Heart right ventricle (tissue), 16 donors: ENCODE data around the gene C1QTNF5. TPM values are rescaled to one million over a fixed set of nuclear protein-coding genes. Genes with fewer than 3 reads are reported as not detected.

ENCODE experiments used
- ATAC-seq, 8 donors: fragments of 200-7000 bp; cut with Tn5 transposase; one replicate each; pipeline ENCODE4 v1.9.1; 2020; ENCODE audit warnings: mild to moderate bottlenecking in 8 of 8, moderate library complexity in 8 of 8, moderate number of reproducible peaks in 1 of 8
- DNase-seq, 2 donors: peaks; one replicate each; pipeline ENCODE4 v3.0.0-alpha.2; 2020
- H3K27ac ChIP-seq, 10 donors: fragments of 200-600 bp; sonication (generic) in 2 of 10; one replicate each; pipeline versions ENCODE4 v1.5.0 to v1.8.0; 2020 to 2022; ENCODE audit warnings: mild to moderate bottlenecking in 3 of 10
- H3K27me3 ChIP-seq, 7 donors: fragments of 200-600 bp; one replicate each; pipeline ENCODE4 v1.8.0; 2021 to 2022; ENCODE audit warnings: mild to moderate bottlenecking in 2 of 7
- H3K36me3 ChIP-seq, 9 donors: fragments of 200-600 bp; sonication (generic) in 1 of 9; one replicate each; pipeline versions ENCODE4 v1.5.0 to v1.8.0; 2020 to 2022; ENCODE audit warnings: mild to moderate bottlenecking in 2 of 9
- H3K4me1 ChIP-seq, 9 donors: fragments of 200-600 bp; sonication (generic) in 1 of 9; one replicate each; pipeline versions ENCODE4 v1.5.0 to v1.8.0; 2020 to 2022; ENCODE audit warnings: mild to moderate bottlenecking in 4 of 9
- H3K4me3 ChIP-seq, 10 donors: fragments of 200-600 bp; sonication (generic) in 2 of 10; one replicate each; pipeline versions ENCODE4 v1.5.0 to v1.8.0; 2020 to 2022; ENCODE audit warnings: mild to moderate bottlenecking in 7 of 10, moderate library complexity in 2 of 10
- H3K9me3 ChIP-seq, 11 donors: fragments of 200-600 bp in 10 of 11; sonication (generic) in 2 of 11; one replicate each; pipeline versions ENCODE4 v1.5.0 to v1.8.0; 2013 to 2022; ENCODE audit warnings: mild to moderate bottlenecking in 2 of 11, control low read depth in 1 of 11, moderate library complexity in 1 of 11
- WGBS, 2 donors: extraction: QIAGEN DNeasy Blood & Tissue Kit; methylation state at CpG; one replicate each; pipeline ENCODE4 v1.1.7; 2013; ENCODE audit warnings: inconsistent platforms in 1 of 2; 5-methylcytosine and 5-hydroxymethylcytosine counted together
- intact Hi-C, 10 donors: fragments of 100-400 bp; cut with DNase I; formaldehyde crosslinking; loops; one replicate each; pipeline versions ENCODE4 v1.11.1 to v1.14.2; 2022
- polyA plus RNA-seq, 2 donors: library from polyadenylated mRNA; stranded (reverse); fragments of 200-250 nt; gene quantifications; one replicate each; pipeline ENCODE4 v1.2.3, GENCODE V29; 2013
- total RNA-seq, 10 donors: library from RNA; stranded (reverse); fragmentation: NEBNext Ultra II Directional in 3 of 10; extraction: Animal tissue kit (Norgen Biotek cat#: 25700) in 3 of 10; gene quantifications; one replicate each; pipeline versions ENCODE4 v1.2.1 to v1.2.4, GENCODE V29; 2021 to 2023
- TF ChIP-seq, protein P1 (sequence below), 9 donors: fragments of 200-600 bp; sonication (generic) in 2 of 9; IDR thresholded peaks; one replicate each; pipeline versions ENCODE4 v1.5.0 to v1.8.0; 2021 to 2022; ENCODE audit warnings: antibody characterized with exemption in 9 of 9, mild to moderate bottlenecking in 5 of 9, moderate library complexity in 1 of 9
- donor health status: Arrhythmogenic right ventricular cardiomyopathy.
- donor health status: ischemic (EF 13 %, LVEDD 7.1; RV severe dilation, severe dysfunction).
- donor health status: healthy with polysubstance abuse.
- donor health status: DM: no; HTN: yes; CAD: no.
- donor health status: DM: no; HTN: no; CAD: no.
- donor health status: ischemic (EF 25% LVEDD 6.9; RV normal size, moderate dysfunction).
- donor health status: ischemic (EF 25% LVEDD 5.7; RV mildly dilated, moderate dysfunction).
- donor health status: healthy.
- donor health status: DM: yes; HTN: yes; CAD: no.
- donor health status: Ischemic cardiomyopathy.
- donor health status: ischemic (EF 35%, LVEDD 5.7; RV mildly dilated, moderate dysfunction).
- donor health status: nonischemic (EF 11% LVEDD 7.7; RV severe dilation, severe dysfunction).
- donor health status: DM: yes; HTN: yes; CAD: no.
- donor health status: PGD.
- donor health status: ischemic (EF 29% LVEDD 5.4; RV normal size, mild dysfunction).
- donor health status: nonischemic (EF 23%, LVEDD 6.1; RV moderate dilation, normal function).

Gene C1QTNF5
- total and polyA plus RNA-seq, 12 donors: 11.4 to 35.7 (median 21.8) TPM

DNA sequence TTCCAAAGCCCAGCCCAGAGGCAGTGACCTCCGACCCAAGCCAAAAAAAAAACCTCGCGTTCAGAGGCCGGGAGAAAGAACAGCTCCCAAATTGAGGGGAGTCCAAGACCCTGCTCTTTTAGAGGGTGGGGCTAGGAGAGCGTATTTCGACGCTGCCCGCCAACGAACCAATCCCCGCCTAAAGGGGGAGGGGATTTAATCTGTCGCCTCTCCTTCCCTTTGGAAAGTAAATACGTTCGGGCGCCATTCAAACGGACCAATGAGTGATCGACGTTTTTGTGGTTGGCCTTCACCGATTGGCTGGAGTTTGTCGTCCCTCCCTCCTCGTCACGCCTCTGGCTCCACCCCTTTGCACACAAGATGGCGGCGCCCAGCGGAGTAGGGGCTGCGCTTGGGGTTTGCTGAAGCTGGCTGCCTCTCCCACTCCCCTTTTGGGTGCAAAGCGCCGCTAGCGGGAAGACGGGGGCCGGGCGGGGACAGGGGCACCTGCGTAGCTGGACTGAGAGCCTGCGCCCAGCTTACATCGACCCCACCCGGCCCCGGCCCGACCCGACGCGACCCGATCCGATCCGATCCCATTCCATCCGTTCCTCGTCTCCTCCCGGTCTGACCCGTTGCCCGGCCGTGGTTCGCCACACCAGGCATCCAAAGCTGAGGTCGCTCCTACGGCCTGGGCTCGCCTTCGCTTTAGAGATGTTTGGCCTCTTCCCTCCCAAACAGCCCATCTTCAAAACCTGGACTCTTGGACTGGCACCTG lies 6.3 kb downstream of the C1QTNF5 start, which contains the start of gene RNF26:
Gene RNF26, plus strand, starts transcription at position 354 of the 757 bp plus-strand sequence. CDS start 596 bp downstream, outside the sequence.
- DNase-seq (peak; percentile 90 to 97), ATAC-seq (peak; percentile 87 to 96 (median 94))
- peaks cover 0 to 11% (median 0%) of the 10 kb centered on the region in 7 donors for H3K27me3 ChIP-seq
- H3K4me3 ChIP-seq: peak within 1 kb of the TSS; percentile 82 to 99 (median 90)
- WGBS, 2 donors: 0 to 1% methylated on average over 54 of the region's 54 CpGs
- intact Hi-C loops: loop anchor here in 1 of 10 donors (10.0 kb wide), 1 partner anchor 130 kb away; the partner anchor contains the start of gene CBL
- H3K4me1 ChIP-seq: peaks cover 14 to 46% (median 40%) of the 10 kb centered on the region in 9 donors
- H3K9me3 ChIP-seq: no peaks in the 10 kb centered on the region
- peaks cover 0 to 23% (median 8%) of the 10 kb centered on the region in 9 donors for H3K36me3 ChIP-seq
- TF ChIP-seq, protein P1, sequence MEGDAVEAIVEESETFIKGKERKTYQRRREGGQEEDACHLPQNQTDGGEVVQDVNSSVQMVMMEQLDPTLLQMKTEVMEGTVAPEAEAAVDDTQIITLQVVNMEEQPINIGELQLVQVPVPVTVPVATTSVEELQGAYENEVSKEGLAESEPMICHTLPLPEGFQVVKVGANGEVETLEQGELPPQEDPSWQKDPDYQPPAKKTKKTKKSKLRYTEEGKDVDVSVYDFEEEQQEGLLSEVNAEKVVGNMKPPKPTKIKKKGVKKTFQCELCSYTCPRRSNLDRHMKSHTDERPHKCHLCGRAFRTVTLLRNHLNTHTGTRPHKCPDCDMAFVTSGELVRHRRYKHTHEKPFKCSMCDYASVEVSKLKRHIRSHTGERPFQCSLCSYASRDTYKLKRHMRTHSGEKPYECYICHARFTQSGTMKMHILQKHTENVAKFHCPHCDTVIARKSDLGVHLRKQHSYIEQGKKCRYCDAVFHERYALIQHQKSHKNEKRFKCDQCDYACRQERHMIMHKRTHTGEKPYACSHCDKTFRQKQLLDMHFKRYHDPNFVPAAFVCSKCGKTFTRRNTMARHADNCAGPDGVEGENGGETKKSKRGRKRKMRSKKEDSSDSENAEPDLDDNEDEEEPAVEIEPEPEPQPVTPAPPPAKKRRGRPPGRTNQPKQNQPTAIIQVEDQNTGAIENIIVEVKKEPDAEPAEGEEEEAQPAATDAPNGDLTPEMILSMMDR (IDR thresholded peaks at IDR 0.05): no peak
- peak within 1 kb of the TSS in 9 of 10 donors; percentile 77 to 92 (median 86) for H3K27ac ChIP-seq

DNA sequence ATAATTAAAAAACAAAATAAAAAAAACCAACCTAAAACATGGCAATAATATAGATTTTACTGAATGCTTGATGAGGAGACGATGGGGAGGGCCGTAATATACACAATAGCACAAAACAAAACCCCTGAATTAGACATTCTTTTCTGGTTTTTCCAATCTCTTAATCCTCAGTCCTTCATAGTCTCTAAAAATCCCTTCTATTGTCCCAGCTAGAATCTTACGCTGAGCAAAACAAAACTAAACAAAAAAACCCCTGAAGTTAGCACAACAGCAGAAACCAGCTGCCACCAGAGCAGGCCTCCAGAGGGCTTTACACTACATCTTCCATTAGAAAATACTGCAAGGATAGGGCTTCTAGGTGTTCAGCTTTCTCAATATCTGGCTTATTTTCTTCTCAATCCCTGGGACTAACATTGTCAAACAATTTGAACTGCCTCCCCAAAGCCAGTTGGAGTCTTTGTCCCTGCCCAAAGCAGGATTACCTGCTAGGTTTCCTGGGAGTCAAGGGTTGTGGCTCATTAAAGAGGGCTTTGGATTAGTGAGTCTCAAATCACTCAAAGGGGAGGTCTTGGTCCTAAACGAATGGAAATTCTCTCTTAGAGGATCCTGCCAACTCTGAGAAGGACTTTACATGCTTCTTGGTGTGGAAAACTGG lies 8.4 kb downstream of the C1QTNF5 start:
- DNase-seq: no peak
- ATAC-seq: no peak
- intact Hi-C loops: loop anchor here in 1 of 10 donors (10.0 kb wide), 1 partner anchor 127 kb away; the partner anchor contains the start of gene CBL
- peaks cover 0 to 15% (median 8%) of the 10 kb centered on the region in 9 donors for H3K36me3 ChIP-seq
- TF ChIP-seq, protein P1 (IDR thresholded peaks at IDR 0.05): no peak
- H3K4me3 ChIP-seq: no peak overlapping the region
- WGBS, 2 donors: 79 to 82% methylated on average over 4 of the region's 4 CpGs
- H3K27ac ChIP-seq: no peak overlapping the region
- no peaks in the 10 kb centered on the region for H3K9me3 ChIP-seq
- peaks cover 0 to 3% (median 0%) of the 10 kb centered on the region in 7 donors for H3K27me3 ChIP-seq
- H3K4me1 ChIP-seq: peaks cover 6 to 26% (median 18%) of the 10 kb centered on the region in 9 donors

DNA sequence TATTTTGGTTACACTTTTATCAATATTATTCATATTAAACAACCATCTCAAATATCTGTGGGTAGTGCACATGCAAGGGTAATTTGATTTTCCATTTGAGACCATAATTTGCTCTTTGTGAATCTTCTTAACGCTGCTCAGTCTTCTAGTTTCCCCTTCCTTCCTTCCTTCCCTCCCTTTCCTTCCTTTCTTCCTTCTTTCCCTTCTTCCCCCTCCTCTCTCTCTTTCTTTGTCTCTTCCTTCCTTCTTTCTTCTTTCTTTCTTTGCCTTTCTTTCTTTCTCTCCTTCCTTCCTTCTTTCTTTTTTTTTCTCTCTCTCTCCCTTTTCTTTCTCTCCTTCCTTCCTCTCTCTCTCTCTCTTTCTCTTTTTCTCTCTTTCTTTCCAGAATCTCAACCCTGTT lies 10.4 kb downstream of the C1QTNF5 start:
- intact Hi-C loops: loop anchor here in 1 of 10 donors (10.0 kb wide), 1 partner anchor 125 kb away; the partner anchor contains the start of gene CBL
- Histone ChIP-seq H3K36me3 (no peaks in the 10 kb centered on the region), H3K27ac (no peak overlapping the region), H3K9me3 (no peaks in the 10 kb centered on the region), H3K4me3 (no peak overlapping the region), H3K4me1 (peaks cover 2 to 11% (median 7%) of the 10 kb centered on the region in 9 donors), H3K27me3 (peaks cover 0 to 3% (median 0%) of the 10 kb centered on the region in 7 donors)
- no peak for DNase-seq
- TF ChIP-seq, protein P1 (IDR thresholded peaks at IDR 0.05): no peak
- 44 to 60% methylated on average over 1 of the region's 1 CpG for WGBS, 2 donors
- ATAC-seq: no peak

DNA sequence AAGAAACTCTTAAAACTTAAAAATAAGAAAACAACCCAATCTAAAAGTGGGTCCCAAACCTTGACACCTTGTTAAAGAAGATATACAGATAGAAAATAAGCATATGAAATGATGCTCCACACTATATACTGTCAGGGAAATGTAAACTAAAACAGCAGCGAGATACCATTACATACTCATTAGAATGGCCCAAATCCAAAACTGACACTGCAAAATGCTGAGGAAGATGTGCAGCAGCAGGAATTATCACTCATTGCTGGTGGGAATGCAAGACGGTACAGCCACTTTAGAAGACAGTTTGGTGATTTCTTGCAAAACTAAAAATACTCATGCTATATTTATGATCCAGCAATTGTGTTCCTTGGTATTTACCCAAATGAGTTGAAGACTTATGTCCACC lies 11.4 kb downstream of the C1QTNF5 start:
- DNase-seq (no peak), ATAC-seq (no peak)
- WGBS, 2 donors: 66 to 76% methylated on average over 2 of the region's 2 CpGs
- TF ChIP-seq, protein P1 (IDR thresholded peaks at IDR 0.05): no peak
- Histone ChIP-seq H3K9me3 (no peaks in the 10 kb centered on the region), H3K4me3 (no peak overlapping the region), H3K4me1 (peaks cover 0 to 5% (median 0%) of the 10 kb centered on the region in 9 donors), H3K36me3 (no peaks in the 10 kb centered on the region), H3K27ac (no peak overlapping the region), H3K27me3 (peaks cover 0 to 3% (median 0%) of the 10 kb centered on the region in 7 donors)
- intact Hi-C loops: loop anchor here in 2 of 10 donors (10.0 kb wide), 2 partner anchors 125 to 185 kb away; partner anchors contain the start of genes ABCG4 (in 1 of the 2) and CBL (in 1 of the 2)
